HG03196 (cell line): ENCODE results near the gene APOL1.
"Not testable (repeated sequence)": the region's sequence is repeated elsewhere in the genome, so short reads cannot be mapped to it uniquely, and the experiment has no call there.

Experiments
- ATAC-seq: cut with Tn5 transposase; IDR thresholded peaks from one replicate; pipeline ENCODE4 v1.9.1; 2021; ENCODE audit not compliant: unreplicated experiment

Gene APOL1

GRCh38 chr22:36244522-36245391 lies 8.2 kb upstream of the APOL1 start:
- no peak for ATAC-seq

GRCh38 chr22:36245805-36246356 lies 7.1 kb upstream of the APOL1 start:
- no peak for ATAC-seq

GRCh38 chr22:36246718-36247117 lies 6.2 kb upstream of the APOL1 start:
- ATAC-seq, result no peak

- ATAC-seq, result no peak
Observed at GRCh38 chr22:36247955-36248354, 5.0 kb upstream of the APOL1 start.

- ATAC-seq, result no peak
Observed at GRCh38 chr22:36249160-36249559, 3.8 kb upstream of the APOL1 start.

- ATAC-seq, result not testable (repeated sequence)
Observed at GRCh38 chr22:36250292-36250960, 2.5 kb upstream of the APOL1 start.

- ATAC-seq, result not testable (repeated sequence)
Observed at GRCh38 chr22:36251979-36252608, 839 bp upstream of the APOL1 start.

- no peak for ATAC-seq
Observed at GRCh38 chr22:36253523-36254490, 874 bp downstream of the APOL1 start.

GRCh38 chr22:36255572-36255971 lies 2.6 kb downstream of the APOL1 start:
- ATAC-seq, result not testable (repeated sequence)

- no peak for ATAC-seq
Observed at GRCh38 chr22:36256478-36256877, 3.5 kb downstream of the APOL1 start.

- no peak for ATAC-seq
Observed at GRCh38 chr22:36257308-36257707, 4.4 kb downstream of the APOL1 start.

- ATAC-seq, result no peak
Observed at GRCh38 chr22:36257948-36258670, 5.2 kb downstream of the APOL1 start.

GRCh38 chr22:36258701-36259614 lies 6.0 kb downstream of the APOL1 start:
- ATAC-seq, result no peak

- no peak for ATAC-seq
Observed at GRCh38 chr22:36259615-36260300, 6.8 kb downstream of the APOL1 start.

GRCh38 chr22:36261675-36262074 lies 8.7 kb downstream of the APOL1 start:
- ATAC-seq, result not testable (repeated sequence)

GRCh38 chr22:36262307-36262706 lies 9.4 kb downstream of the APOL1 start:
- ATAC-seq, result not testable (repeated sequence)

GRCh38 chr22:36263216-36263673 lies 10.3 kb downstream of the APOL1 start:
- ATAC-seq, result not testable (repeated sequence)
